Transverse colon (tissue), 4 donors: ENCODE data around the gene SLC16A12. TPM values are rescaled to one million over a fixed set of nuclear protein-coding genes. Genes with fewer than 3 reads are reported as not detected.

Experiments used
- DNase-seq: peaks from one replicate; pipeline ENCODE4 v3.0.0-alpha.2; 2019
- H3K27ac ChIP-seq, 4 donors: fragments of 200-600 bp; sonication (generic); 2 replicates each; pipeline ENCODE4 v1.5.1; 2016 to 2018; ENCODE audit warnings: inconsistent platforms in 4 of 4
- H3K27me3 ChIP-seq: fragments of 200-600 bp; sonication (generic); 2 replicates; pipeline ENCODE4 v1.5.1; 2017; ENCODE audit warnings: inconsistent platforms
- H3K36me3 ChIP-seq, 4 donors: fragments of 200-600 bp; sonication (generic); 2 replicates each; pipeline ENCODE4 v1.5.1; 2017 to 2019; ENCODE audit warnings: inconsistent platforms in 4 of 4
- H3K4me1 ChIP-seq, 4 donors: fragments of 200-600 bp; sonication (generic); 2 replicates each; pipeline ENCODE4 v1.5.1; 2017 to 2020; ENCODE audit warnings: inconsistent platforms in 4 of 4
- H3K4me3 ChIP-seq, 4 donors: fragments of 200-600 bp; sonication (generic); 1 replicate in 1 of 4; 2 replicates in 3 of 4; pipeline versions ENCODE4 v1.5.1 to v1.6.1; 2017 to 2019; ENCODE audit warnings: inconsistent platforms in 4 of 4
- H3K9me3 ChIP-seq, 2 donors: fragments of 200-600 bp; sonication (generic); 2 replicates each; pipeline ENCODE4 v1.5.1; 2017 to 2019; ENCODE audit warnings: inconsistent platforms in 2 of 2
- EP300 ChIP-seq: sonication (generic); formaldehyde crosslinking; IDR thresholded peaks from one replicate; pipeline ENCODE4 v1.6.1; 2017; ENCODE audit warnings: antibody characterized with exemption, low read depth
- POLR2A ChIP-seq: fragments of 450-650 bp; IDR thresholded peaks from one replicate; pipeline ENCODE4 v1.6.1; 2016; ENCODE audit warnings: antibody characterized with exemption, mild to moderate bottlenecking, moderate library complexity
- POLR2AphosphoS5 ChIP-seq, 3 donors: sonication (generic); formaldehyde crosslinking; IDR thresholded peaks; one replicate each; pipeline ENCODE4 v1.6.1; 2016; ENCODE audit warnings: antibody characterized with exemption in 3 of 3
- WGBS, 2 donors: methylation state at CpG; one replicate each; pipeline ENCODE4 v1.1.5; 2018; ENCODE audit warnings: low coverage in 1 of 2; 5-methylcytosine and 5-hydroxymethylcytosine counted together
- in situ Hi-C, 4 donors: fragments of 200-750 bp; cut with MboI; loops; one replicate each; pipeline versions ENCODE4 v1.15.0 to v1.15.1; 2017; ENCODE audit warnings: low sequenced_read_pairs in 3 of 4, low pct_ligation_motif_present in 1 of 4, low pct_unique_long_range_greater_than_20kb in 1 of 4
- intact Hi-C: fragments of 100-400 bp; cut with DNase I; formaldehyde crosslinking; loops from one replicate; pipeline ENCODE4 v1.15.1; 2023; ENCODE audit warnings: low total_unique reads
- total RNA-seq, 4 donors: library from RNA; depleted of rRNA; stranded (reverse); fragments of >200 nt; gene quantifications; one replicate each; pipeline ENCODE4 v1.1.0, GENCODE V29; 2016
- TF ChIP-seq, protein P1 (sequence below), 5 experiments: fragments of 200-600 bp in 3 of 5; fragments of 450-650 bp in 2 of 5; sonication (generic) in 3 of 5; IDR thresholded peaks; 1 replicate in 2 of 5; 2 replicates in 3 of 5; pipeline ENCODE4 v1.5.1; 2016 to 2017; ENCODE audit warnings: antibody characterized with exemption in 5 of 5, inconsistent platforms in 3 of 5, mild to moderate bottlenecking in 2 of 5, moderate library complexity in 1 of 5

Gene SLC16A12
- total RNA-seq, 4 donors from 2014 or later: 0.27 to 7.6 (median 0.48) TPM; not detected in 1

DNA sequence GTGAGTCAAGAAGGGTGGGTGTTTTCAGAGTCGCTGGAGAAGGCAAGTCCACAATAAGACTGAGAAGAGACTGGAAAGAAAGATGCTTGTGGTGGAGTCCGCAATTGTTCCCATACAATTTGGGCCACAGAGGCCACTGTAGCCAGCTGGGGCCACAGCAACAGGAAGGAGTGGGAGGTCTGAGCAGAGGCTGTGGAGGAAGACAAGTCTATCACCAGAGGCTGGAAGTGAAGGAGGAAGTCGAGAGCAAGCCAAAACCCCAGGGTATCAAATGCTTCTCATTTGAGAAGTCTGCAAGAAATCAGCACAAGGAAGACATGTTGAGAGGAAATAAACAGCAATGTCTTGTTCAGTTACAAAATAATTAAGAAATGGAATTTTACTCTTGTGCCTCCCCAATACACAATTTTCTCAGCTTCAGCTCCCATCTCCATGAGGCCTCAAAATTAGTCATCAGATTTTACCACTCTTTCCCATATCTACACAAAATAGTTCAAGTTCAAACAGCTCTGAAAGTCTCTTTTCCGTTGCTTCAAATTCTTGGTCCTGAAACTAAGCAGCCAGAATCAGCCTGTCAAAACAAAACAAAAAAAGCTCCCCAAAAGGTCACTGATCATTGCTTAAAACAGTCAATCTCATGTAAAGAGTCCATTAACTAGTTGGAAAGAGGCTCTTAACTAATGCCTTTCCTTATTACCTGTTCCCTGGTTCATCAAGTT, 31.6 kb downstream of the SLC16A12 start:
- 67 to 80% methylated on average over 4 of the region's 4 CpGs for WGBS, 2 donors
- in situ Hi-C loops: no loop called here
- H3K27ac ChIP-seq: no peak overlapping the region

GRCh38 chr10:89503151-89503550, 32.2 kb downstream of the SLC16A12 start:
- intact Hi-C loops: no loop called here
- 80 to 88% methylated on average over 3 of the region's 3 CpGs for WGBS, 2 donors
- in situ Hi-C loops: no loop called here
- Histone ChIP-seq H3K27me3 (no peaks in the 10 kb centered on the region), H3K4me1 (no peaks in the 10 kb centered on the region), H3K27ac (no peak overlapping the region), H3K9me3 (no peaks in the 10 kb centered on the region), H3K36me3 (no peaks in the 10 kb centered on the region), H3K4me3 (no peak overlapping the region)
- TF ChIP-seq POLR2AphosphoS5 (IDR thresholded peaks at IDR 0.05) (no peak), EP300 (no peak), POLR2A (no peak)
- TF ChIP-seq, protein P1, sequence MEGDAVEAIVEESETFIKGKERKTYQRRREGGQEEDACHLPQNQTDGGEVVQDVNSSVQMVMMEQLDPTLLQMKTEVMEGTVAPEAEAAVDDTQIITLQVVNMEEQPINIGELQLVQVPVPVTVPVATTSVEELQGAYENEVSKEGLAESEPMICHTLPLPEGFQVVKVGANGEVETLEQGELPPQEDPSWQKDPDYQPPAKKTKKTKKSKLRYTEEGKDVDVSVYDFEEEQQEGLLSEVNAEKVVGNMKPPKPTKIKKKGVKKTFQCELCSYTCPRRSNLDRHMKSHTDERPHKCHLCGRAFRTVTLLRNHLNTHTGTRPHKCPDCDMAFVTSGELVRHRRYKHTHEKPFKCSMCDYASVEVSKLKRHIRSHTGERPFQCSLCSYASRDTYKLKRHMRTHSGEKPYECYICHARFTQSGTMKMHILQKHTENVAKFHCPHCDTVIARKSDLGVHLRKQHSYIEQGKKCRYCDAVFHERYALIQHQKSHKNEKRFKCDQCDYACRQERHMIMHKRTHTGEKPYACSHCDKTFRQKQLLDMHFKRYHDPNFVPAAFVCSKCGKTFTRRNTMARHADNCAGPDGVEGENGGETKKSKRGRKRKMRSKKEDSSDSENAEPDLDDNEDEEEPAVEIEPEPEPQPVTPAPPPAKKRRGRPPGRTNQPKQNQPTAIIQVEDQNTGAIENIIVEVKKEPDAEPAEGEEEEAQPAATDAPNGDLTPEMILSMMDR (IDR thresholded peaks at IDR 0.05): no peak
- no peak for DNase-seq

More for the DNA sequence above, 31.6 kb downstream of the SLC16A12 start:
- intact Hi-C loops: no loop called here
- H3K36me3 ChIP-seq: no peaks in the 10 kb centered on the region
- H3K4me3 ChIP-seq: no peak overlapping the region
- TF ChIP-seq POLR2A (no peak), POLR2AphosphoS5 (IDR thresholded peaks at IDR 0.05) (no peak), EP300 (no peak)
- TF ChIP-seq, protein P1 (IDR thresholded peaks at IDR 0.05): no peak
- no peaks in the 10 kb centered on the region for H3K4me1 ChIP-seq
- DNase-seq: no peak
- H3K9me3 ChIP-seq: no peaks in the 10 kb centered on the region
- H3K27me3 ChIP-seq: no peaks in the 10 kb centered on the region

DNA sequence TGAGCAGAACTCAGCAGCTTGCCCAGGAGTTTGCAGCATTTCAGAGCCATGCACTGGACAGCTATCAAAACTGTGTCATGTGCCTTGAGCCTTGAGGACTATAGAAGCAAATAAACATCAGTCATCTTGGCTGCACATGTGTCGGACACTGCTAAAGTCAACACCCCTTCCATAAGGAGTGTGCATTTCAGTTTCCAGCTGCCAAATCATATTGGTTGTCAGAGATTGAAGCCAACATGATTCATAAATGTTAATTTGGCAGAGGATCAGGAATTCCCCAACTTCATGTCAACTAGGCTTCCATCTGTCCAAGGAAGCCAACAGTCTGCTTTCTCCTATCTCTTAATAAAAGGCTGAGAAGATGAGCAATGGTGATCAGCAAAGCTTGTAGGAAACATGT, 32.8 kb downstream of the SLC16A12 start:
- TF ChIP-seq POLR2A (no peak), POLR2AphosphoS5 (IDR thresholded peaks at IDR 0.05) (no peak), EP300 (no peak)
- TF ChIP-seq, protein P1 (IDR thresholded peaks at IDR 0.05): no peak
- no peaks in the 10 kb centered on the region for H3K36me3 ChIP-seq
- H3K27me3 ChIP-seq: no peaks in the 10 kb centered on the region
- H3K27ac ChIP-seq: no peak overlapping the region
- no peak overlapping the region for H3K4me3 ChIP-seq
- no peaks in the 10 kb centered on the region for H3K9me3 ChIP-seq
- H3K4me1 ChIP-seq: no peaks in the 10 kb centered on the region
- WGBS, 2 donors: 67 to 88% methylated on average over 1 of the region's 1 CpG
- DNase-seq: no peak
- intact Hi-C loops (no loop called here), in situ Hi-C loops (no loop called here)

DNA sequence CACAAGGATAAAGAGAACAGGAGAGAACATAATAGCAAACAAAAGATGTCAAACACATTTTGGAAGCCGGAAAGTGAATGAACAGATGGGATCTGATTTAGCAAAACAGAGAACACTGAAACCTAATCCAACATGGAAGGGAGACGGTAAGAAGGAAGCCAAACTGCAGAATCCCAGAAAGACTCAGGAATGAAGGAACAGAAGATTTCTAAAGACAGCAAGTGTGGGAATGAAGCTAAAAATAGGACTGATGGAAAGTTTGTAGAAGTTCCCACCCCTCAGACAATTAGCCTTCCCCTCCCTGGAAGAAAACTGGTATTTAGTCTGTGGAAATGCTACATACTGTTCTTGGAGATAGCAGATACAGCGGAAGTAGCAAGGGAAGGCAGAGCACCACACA, 40.8 kb downstream of the SLC16A12 start:
- DNase-seq: no peak
- Histone ChIP-seq H3K9me3 (no peaks in the 10 kb centered on the region), H3K4me1 (no peaks in the 10 kb centered on the region), H3K36me3 (no peaks in the 10 kb centered on the region), H3K27me3 (no peaks in the 10 kb centered on the region), H3K27ac (no peak overlapping the region), H3K4me3 (no peak overlapping the region)
- in situ Hi-C loops: no loop called here
- TF ChIP-seq EP300 (no peak), POLR2A (no peak), POLR2AphosphoS5 (IDR thresholded peaks at IDR 0.05) (no peak)
- TF ChIP-seq, protein P1 (IDR thresholded peaks at IDR 0.05): no peak
- intact Hi-C loops: no loop called here
- 83% methylated on average over 3 of the region's 3 CpGs; no CpG with 5 or more reads in 1 of the 2 donors for WGBS, 2 donors
